ENCODE data around the gene SLC8A1. TPM values are rescaled to one million over a fixed set of nuclear protein-coding genes. Genes with fewer than 3 reads are reported as not detected.

SLC8A1 gene
- polyA plus RNA-seq, 3 donors = 0.62 to 1.9 (median 0.79) TPM

- 83 to 96% (median 93%) methylated on average over 8 of the region's 8 CpGs for WGBS, 3 donors
- H3K27ac ChIP-seq (ENCODE audit: low read depth, low read length) = no peak overlapping the region
These were observed 147.6 kb downstream of the SLC8A1 start for GRCh38 chr2:40304340-40304739.

DNA sequence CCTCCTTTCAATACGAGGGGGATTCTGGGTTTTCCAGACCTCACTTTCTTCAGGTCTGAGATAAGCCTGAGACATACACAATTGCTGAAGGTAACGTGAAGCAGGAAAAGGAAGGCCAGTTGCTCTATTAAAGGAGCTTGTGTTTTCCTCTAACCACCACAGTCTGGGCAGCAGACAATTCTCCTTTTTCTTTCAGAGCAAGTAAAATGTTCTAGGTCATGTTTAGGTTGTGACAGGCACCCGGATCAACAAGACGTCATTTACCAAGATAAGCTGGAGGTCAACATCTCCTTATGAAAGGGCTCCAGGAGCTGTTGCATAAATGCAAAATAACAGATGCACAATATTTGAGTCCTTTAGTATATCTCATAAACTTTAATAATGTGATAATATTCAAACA is 148.1 kb downstream of the SLC8A1 start:
- no peak overlapping the region for H3K27ac ChIP-seq (ENCODE audit: low read depth, low read length)
- WGBS, 3 donors = 50 to 75% (median 69%) methylated on average over 4 of the region's 4 CpGs

DNA sequence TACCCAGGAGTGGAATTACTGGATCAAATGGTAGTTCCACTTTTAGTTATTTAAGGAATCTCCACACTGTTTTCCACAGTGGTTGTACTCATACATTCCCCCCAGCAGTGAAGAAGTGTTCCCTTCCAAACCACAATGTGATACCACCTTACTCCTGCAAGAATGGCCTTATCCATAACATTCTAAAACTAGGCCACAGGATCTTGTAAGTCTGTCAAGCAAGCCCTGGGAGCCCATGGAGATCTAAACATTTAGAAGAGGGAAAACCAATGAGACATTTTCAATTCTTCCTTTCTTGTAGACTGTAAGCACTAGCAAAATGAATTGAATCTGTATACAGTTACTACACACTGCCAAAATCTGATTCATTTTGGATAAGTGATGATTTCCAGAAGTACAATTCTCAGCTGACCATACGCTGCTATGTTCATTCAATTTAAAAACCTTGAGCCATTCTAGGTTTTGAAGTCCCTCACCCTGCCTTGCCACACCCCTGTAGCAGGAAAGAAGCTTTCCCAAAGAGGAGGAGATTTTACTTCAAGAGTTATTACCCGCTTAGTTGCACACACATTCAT is 149.1 kb downstream of the SLC8A1 start:
- 80 to 90% (median 81%) methylated on average over 2 of the region's 2 CpGs for WGBS, 3 donors
- no peak overlapping the region for H3K27ac ChIP-seq (ENCODE audit: low read depth, low read length)

- no peak overlapping the region for H3K27ac ChIP-seq (ENCODE audit: low read depth, low read length)
- WGBS, 3 donors = 77 to 93% (median 92%) methylated on average over 6 of the region's 6 CpGs
These were observed 151.5 kb downstream of the SLC8A1 start for GRCh38 chr2:40300391-40300790.

- 88 to 91% (median 91%) methylated on average over 2 of the region's 2 CpGs for WGBS, 3 donors
- no peak overlapping the region for H3K27ac ChIP-seq (ENCODE audit: low read depth, low read length)
These were observed 152.1 kb downstream of the SLC8A1 start for GRCh38 chr2:40299781-40300180.

DNA sequence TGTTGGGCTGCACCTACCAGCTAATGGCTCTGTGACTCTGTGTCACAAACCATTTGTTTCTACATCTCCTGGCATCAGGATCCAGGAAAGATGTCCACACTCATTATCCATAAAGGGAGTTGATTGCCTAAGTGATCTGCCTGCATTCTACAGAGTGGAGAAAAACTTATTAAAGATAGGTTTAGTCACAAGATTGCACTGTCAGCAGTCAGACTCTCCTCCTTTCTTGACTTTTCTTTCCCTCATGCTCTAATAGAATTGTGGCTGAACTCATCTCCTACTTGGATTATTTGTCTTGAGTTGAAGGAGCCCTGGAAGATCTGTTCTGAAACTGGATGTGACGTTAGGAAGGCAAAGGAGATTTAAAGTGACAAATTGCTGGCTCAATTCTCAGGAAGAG is 152.7 kb downstream of the SLC8A1 start:
- H3K27ac ChIP-seq (ENCODE audit: low read depth, low read length) = no peak overlapping the region
- 59 to 82% (median 81%) methylated on average over 1 of the region's 1 CpG for WGBS, 3 donors

GRCh38 chr2:40298026-40298425 is 153.9 kb downstream of the SLC8A1 start:
- no peak overlapping the region for H3K27ac ChIP-seq (ENCODE audit: low read depth, low read length)
- 78 to 97% (median 92%) methylated on average over 3 of the region's 3 CpGs for WGBS, 3 donors

- WGBS, 3 donors = 81 to 91% (median 87%) methylated on average over 1 of the region's 1 CpG
- H3K27ac ChIP-seq (ENCODE audit: low read depth, low read length) = no peak overlapping the region
These were observed 159.6 kb downstream of the SLC8A1 start for GRCh38 chr2:40292291-40292690.

DNA sequence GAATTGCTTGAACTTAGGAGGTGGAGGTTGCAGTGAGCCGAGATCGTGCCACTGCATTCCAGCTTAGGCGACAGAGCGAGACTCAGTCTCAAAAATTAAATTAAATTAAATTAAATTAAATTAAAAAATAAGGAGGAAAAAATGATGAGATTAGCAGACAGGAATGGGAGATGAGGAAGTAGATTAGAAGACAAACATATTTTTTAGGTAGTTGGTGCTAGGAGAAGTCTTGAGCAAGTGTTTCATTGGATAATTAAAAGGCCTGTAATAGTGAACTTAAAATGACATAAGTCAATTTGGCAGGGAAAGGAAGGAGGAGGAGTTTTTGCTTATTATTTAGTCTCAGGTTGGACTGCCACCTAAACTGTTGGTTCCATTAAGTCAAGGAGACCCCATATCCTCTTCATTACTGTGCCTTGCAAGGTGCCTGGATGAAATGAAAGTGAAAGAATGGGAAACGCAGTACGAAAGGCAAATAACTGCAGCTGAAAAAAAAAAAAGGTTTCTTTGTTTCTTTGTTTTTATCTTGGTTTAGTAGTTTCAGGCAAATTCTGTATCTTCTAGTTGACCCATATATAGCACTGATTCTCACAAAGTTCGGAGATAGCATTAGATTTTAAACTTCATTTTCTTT is 162.0 kb downstream of the SLC8A1 start:
- WGBS, 3 donors = 87 to 93% (median 91%) methylated on average over 7 of the region's 7 CpGs
- no peak overlapping the region for H3K27ac ChIP-seq (ENCODE audit: low read depth, low read length)

DNA sequence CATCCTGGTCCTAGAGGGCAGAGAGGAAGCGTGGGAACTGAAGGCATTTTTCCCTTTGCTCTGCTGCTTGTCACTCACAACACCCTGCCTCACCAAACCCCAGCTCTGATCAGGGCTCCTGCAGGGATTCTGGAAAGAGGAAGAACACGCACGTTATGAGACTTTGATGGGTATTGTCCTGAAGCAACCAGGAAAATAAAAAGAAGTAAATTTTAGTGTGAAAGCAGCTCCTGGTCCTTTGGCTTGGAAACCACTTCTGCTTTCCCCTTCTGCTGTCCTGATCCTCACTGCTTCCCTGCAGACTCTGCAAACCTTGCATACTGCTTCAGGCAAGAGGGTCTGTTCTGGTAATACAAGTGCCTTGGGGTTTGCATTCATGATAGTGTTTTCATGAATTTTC is 164.1 kb downstream of the SLC8A1 start:
- whole genome bisulfite sequencing, 3 donors = 58 to 76% (median 63%) methylated on average over 3 of the region's 3 CpGs

GRCh38 chr2:40287195-40287594 is 164.7 kb downstream of the SLC8A1 start:
- no peak overlapping the region for H3K27ac ChIP-seq (ENCODE audit: low read depth, low read length)
- WGBS, 3 donors = 45 to 65% (median 65%) methylated on average over 2 of the region's 2 CpGs

More for the DNA sequence above, 164.1 kb downstream of the SLC8A1 start:
- H3K27ac ChIP-seq (ENCODE audit: low read depth, low read length) = no peak overlapping the region

DNA sequence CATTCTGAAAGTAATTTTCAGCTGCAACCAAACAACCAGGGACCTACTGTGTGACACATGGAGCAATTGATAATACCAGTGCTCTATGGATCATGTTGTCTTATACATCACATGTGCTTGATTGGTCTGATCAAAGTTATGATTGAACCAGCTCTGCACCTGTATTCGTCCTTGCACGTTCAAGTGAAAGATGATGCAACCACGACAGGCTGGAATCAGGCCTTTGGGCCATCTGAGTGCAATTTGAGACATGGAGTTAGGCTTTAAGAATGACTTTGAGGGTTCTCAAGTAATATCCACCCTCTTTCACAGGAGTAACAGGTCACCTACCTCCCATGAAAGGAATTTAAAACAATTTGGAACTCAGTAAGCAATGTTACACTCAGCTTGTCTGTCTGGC is 165.2 kb downstream of the SLC8A1 start:
- 81 to 90% (median 89%) methylated on average over 3 of the region's 3 CpGs for WGBS, 3 donors
- no peak overlapping the region for H3K27ac ChIP-seq (ENCODE audit: low read depth, low read length)

- no peak overlapping the region for H3K27ac ChIP-seq (ENCODE audit: low read depth, low read length)
These were observed 166.5 kb downstream of the SLC8A1 start for GRCh38 chr2:40285391-40285790.

GRCh38 chr2:40284797-40285196 is 167.1 kb downstream of the SLC8A1 start:
- no peak overlapping the region for H3K27ac ChIP-seq (ENCODE audit: low read depth, low read length)
- WGBS, 3 donors = 76 to 88% (median 79%) methylated on average over 1 of the region's 1 CpG

DNA sequence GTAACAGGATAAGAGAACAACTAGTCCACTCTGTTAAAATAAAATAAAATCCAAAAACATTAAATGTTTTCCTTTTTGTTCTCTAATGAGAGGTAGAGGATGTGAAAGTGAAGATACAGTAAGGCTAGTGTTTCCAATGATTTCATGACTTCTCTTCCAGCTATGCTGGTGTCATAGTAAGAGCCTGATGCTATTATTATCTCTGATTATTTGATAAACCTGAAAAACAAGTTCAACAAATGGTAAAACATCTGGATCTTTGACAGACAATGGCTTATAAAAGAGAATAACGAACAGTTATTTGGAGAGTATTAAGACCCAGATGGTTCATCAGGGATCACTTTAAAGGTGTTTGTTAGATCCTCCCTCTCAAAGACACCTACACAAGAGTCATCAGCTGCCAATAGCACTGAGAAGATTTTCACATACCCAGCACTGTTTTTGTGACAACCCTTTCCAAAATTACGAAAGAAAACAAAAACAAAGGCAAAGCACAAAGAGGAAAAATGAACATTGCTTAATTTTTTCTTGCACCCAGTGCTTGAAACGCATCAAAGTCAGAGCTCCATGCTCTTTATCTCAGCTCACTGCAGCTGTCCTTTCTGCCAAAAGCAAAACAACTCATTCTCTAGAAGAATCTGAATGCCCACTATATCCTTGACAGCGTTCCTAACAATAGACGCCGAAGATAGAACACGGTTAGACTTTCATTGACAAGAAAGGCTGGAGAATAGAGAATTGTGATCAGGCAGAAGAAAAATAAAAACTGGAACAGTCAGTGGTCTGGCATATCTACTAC is 168.6 kb downstream of the SLC8A1 start:
- 77 to 84% (median 81%) methylated on average over 7 of the region's 7 CpGs for WGBS, 3 donors
- H3K27ac ChIP-seq (ENCODE audit: low read depth, low read length) = no peak overlapping the region

GRCh38 chr2:40282428-40282827 is 169.5 kb downstream of the SLC8A1 start:
- H3K27ac ChIP-seq (ENCODE audit: low read depth, low read length) = no peak overlapping the region
- 51 to 77% (median 62%) methylated on average over 7 of the region's 7 CpGs for WGBS, 3 donors

GRCh38 chr2:40281021-40281940 is 170.6 kb downstream of the SLC8A1 start:
- H3K27ac ChIP-seq (ENCODE audit: low read depth, low read length) = no peak overlapping the region
- WGBS, 3 donors = 53 to 56% (median 55%) methylated on average over 3 of the region's 3 CpGs

DNA sequence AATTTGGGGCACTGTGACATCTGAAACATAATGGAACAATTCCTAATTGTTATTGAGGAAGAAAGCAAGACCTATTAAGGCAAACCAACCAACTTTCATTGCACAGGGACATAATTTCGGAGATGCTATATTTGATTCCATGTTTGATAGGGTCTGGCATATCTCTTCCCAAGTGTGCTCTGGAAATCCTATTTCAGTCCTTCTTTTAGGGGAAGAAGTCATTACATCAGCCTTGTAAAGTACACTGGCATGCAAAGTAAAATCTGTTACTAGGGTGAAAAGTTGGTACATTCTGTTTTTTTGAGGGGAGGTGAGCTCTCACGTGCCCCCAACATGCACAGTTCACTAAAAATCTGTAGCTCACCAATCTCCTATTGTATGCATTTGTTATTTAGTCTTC is 172.4 kb downstream of the SLC8A1 start:
- 74 to 87% (median 86%) methylated on average over 2 of the region's 2 CpGs for WGBS, 3 donors
- H3K27ac ChIP-seq (ENCODE audit: low read depth, low read length) = no peak overlapping the region

DNA sequence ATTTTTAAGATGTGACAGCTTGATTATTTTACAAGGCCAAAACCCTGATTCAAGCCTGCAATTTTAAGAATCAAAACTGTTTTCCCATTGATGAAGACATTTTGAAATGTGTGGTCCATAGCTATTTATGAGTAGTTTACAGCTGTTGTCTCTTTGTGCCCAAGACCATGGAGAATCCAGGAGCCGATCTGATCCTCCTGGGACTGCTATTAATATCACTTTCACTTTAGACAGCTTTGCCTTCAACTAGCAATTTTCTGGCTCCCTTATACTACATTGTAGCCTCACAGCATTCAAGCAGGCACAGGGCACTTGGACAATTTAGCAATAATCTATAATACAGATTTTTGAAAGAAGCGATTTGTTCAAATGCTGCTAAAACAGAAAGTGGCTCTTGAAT is 172.9 kb downstream of the SLC8A1 start:
- H3K27ac ChIP-seq (ENCODE audit: low read depth, low read length) = no peak overlapping the region
- 36 to 66% (median 65%) methylated on average over 2 of the region's 2 CpGs for WGBS, 3 donors

All from adipose tissue (tissue), 3 donors.